ENCODE measurements around the gene LHFPL2. TPM values are rescaled to one million over a fixed set of nuclear protein-coding genes. Genes with fewer than 3 reads are reported as not detected.
A peak's percentile ranks its signal among the peaks of the same experiment; 100 is the strongest.

The LHFPL2 gene
- total RNA-seq, 1 experiment from 2014 or later, result 43.6 TPM

- no TSS peak for BruUV-seq (replicated peaks)
- CTCF ChIA-PET, result interaction anchor here (1.1 kb wide), 1 partner anchor 21 kb away, joined by 5 read pairs; no protein-coding TSS in a partner anchor
- Mint-ChIP-seq H3K4me3 (ENCODE audit: low read depth, unreplicated experiment) (peak overlapping the region; percentile 13), H3K4me1 (ENCODE audit: low read depth, unreplicated experiment) (peaks cover 61% of the 10 kb centered on the region), H3K27ac (ENCODE audit: unreplicated experiment) (peak overlapping the region; percentile 63), H3K9me3 (ENCODE audit: low read depth, unreplicated experiment) (no peaks in the 10 kb centered on the region), H3K36me3 (ENCODE audit: insufficient read depth, unreplicated experiment) (peaks cover 9% of the 10 kb centered on the region), H3K27me3 (ENCODE audit: unreplicated experiment) (no peaks in the 10 kb centered on the region)
- no peak for DNase-seq
- intact Hi-C loops (cut with micrococcal nuclease; ENCODE audit: unreplicated experiment), result no loop called here
- TF ChIP-seq, protein P1, sequence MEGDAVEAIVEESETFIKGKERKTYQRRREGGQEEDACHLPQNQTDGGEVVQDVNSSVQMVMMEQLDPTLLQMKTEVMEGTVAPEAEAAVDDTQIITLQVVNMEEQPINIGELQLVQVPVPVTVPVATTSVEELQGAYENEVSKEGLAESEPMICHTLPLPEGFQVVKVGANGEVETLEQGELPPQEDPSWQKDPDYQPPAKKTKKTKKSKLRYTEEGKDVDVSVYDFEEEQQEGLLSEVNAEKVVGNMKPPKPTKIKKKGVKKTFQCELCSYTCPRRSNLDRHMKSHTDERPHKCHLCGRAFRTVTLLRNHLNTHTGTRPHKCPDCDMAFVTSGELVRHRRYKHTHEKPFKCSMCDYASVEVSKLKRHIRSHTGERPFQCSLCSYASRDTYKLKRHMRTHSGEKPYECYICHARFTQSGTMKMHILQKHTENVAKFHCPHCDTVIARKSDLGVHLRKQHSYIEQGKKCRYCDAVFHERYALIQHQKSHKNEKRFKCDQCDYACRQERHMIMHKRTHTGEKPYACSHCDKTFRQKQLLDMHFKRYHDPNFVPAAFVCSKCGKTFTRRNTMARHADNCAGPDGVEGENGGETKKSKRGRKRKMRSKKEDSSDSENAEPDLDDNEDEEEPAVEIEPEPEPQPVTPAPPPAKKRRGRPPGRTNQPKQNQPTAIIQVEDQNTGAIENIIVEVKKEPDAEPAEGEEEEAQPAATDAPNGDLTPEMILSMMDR (IDR thresholded peaks at IDR 0.05; ENCODE audit: unreplicated experiment), result no peak
Measured at GRCh38 chr5:78574131-78574673, 74.4 kb downstream of the LHFPL2 start.

- DNase-seq, result no peak
- no peaks in the 10 kb centered on the region for H3K9me3 Mint-ChIP-seq (ENCODE audit: low read depth, unreplicated experiment)
- H3K27me3 Mint-ChIP-seq (ENCODE audit: unreplicated experiment), result no peaks in the 10 kb centered on the region
- intact Hi-C loops (cut with micrococcal nuclease; ENCODE audit: unreplicated experiment), result no loop called here
- CTCF ChIA-PET, result no interaction called here
- no peak overlapping the region for H3K27ac Mint-ChIP-seq (ENCODE audit: unreplicated experiment)
- no peak overlapping the region for H3K4me3 Mint-ChIP-seq (ENCODE audit: low read depth, unreplicated experiment)
- no TSS peak for BruUV-seq (replicated peaks)
- peaks cover 10% of the 10 kb centered on the region for H3K36me3 Mint-ChIP-seq (ENCODE audit: insufficient read depth, unreplicated experiment)
- TF ChIP-seq, protein P1 (IDR thresholded peaks at IDR 0.05; ENCODE audit: unreplicated experiment), result no peak
- H3K4me1 Mint-ChIP-seq (ENCODE audit: low read depth, unreplicated experiment), result peaks cover 63% of the 10 kb centered on the region
Measured at GRCh38 chr5:78573318-78573717, 75.3 kb downstream of the LHFPL2 start.

DNA sequence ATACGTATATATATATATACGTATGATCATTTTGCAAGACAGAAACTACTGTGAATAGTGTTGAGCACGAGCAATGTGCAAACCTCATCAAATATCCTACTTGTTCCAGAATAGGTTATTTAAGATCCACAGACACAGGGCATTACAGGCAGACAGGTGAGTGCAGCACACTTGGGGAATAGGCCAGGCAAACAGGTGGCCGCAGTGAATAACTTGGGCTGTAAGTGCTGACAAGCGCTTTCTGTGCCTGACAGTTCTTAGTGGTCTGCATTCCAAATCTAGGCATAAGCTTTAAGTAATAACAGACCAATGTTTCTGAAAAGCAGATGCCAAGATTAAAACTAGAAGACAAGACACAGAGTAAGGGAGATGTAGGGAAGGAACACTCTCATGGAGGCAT lies 77.9 kb downstream of the LHFPL2 start:
- peaks cover 58% of the 10 kb centered on the region for H3K4me1 Mint-ChIP-seq (ENCODE audit: low read depth, unreplicated experiment)
- no peak for DNase-seq
- H3K27me3 Mint-ChIP-seq (ENCODE audit: unreplicated experiment), result no peaks in the 10 kb centered on the region
- no TSS peak for BruUV-seq (replicated peaks)
- intact Hi-C loops (cut with micrococcal nuclease; ENCODE audit: unreplicated experiment), result no loop called here
- no peak overlapping the region for H3K4me3 Mint-ChIP-seq (ENCODE audit: low read depth, unreplicated experiment)
- TF ChIP-seq, protein P1 (IDR thresholded peaks at IDR 0.05; ENCODE audit: unreplicated experiment), result no peak
- CTCF ChIA-PET, result no interaction called here
- H3K9me3 Mint-ChIP-seq (ENCODE audit: low read depth, unreplicated experiment), result no peaks in the 10 kb centered on the region
- H3K36me3 Mint-ChIP-seq (ENCODE audit: insufficient read depth, unreplicated experiment), result peaks cover 14% of the 10 kb centered on the region
- no peak overlapping the region for H3K27ac Mint-ChIP-seq (ENCODE audit: unreplicated experiment)

GRCh38 chr5:78569441-78569840 lies 79.1 kb downstream of the LHFPL2 start:
- no peaks in the 10 kb centered on the region for H3K27me3 Mint-ChIP-seq (ENCODE audit: unreplicated experiment)
- CTCF ChIA-PET, result interaction anchor here (1.1 to 1.8 kb wide), 4 partner anchors 9 to 69 kb away, joined by 3 to 7 read pairs (median 4); no protein-coding TSS in a partner anchor
- no peaks in the 10 kb centered on the region for H3K9me3 Mint-ChIP-seq (ENCODE audit: low read depth, unreplicated experiment)
- H3K27ac Mint-ChIP-seq (ENCODE audit: unreplicated experiment), result peak overlapping the region; percentile 91
- peaks cover 50% of the 10 kb centered on the region for H3K4me1 Mint-ChIP-seq (ENCODE audit: low read depth, unreplicated experiment)
- H3K36me3 Mint-ChIP-seq (ENCODE audit: insufficient read depth, unreplicated experiment), result peaks cover 16% of the 10 kb centered on the region
- TF ChIP-seq, protein P1 (IDR thresholded peaks at IDR 0.05; ENCODE audit: unreplicated experiment), result no peak
- BruUV-seq (replicated peaks), result no TSS peak
- DNase-seq, result peak; percentile 83
- intact Hi-C loops (cut with micrococcal nuclease; ENCODE audit: unreplicated experiment), result loop anchor here (5.0 to 10.0 kb wide), 2 partner anchors 33 to 55 kb away; no protein-coding TSS in a partner anchor
- peak overlapping the region; percentile 33 for H3K4me3 Mint-ChIP-seq (ENCODE audit: low read depth, unreplicated experiment)

Data from Calu3 (cell line).